ENCODE results near the gene NKAIN2. TPM values are rescaled to one million over a fixed set of nuclear protein-coding genes. Genes with fewer than 3 reads are reported as not detected.

Gene NKAIN2
- total and polyA plus RNA-seq, 2 donors (not counting 3 experiments of a cell fraction or from before 2014, with no cell fraction given), result 0.03 TPM; not detected in 1

DNA sequence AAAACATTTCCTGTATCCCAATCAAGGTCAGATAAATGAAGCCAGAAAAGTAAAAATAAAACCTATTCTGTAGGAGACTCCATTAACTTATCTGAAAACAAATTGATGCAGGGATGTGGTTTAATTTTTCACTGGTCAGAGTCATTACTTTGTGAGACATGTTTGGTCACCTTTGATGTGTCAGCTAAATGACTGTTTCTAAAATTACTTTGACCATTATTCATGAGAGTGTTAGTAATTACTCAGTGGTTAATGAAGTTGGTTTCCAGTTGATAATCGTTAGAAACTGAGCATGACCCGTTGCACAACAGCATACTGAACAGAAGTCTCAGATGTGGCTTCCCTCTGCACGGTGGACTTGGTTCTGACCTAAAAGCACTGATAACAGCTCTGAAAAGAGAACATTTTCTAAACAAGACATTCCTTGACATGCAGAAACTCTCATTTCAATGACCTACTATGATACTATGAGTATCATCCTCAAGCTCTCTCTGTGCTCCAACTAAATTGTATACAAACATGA, 748.1 kb downstream of the NKAIN2 start:
- Histone ChIP-seq H3K9me1 (replicated peaks; ENCODE audit: control insufficient read depth, extremely low read depth, insufficient read depth, low read length) (no peaks in the 10 kb centered on the region), H4K20me1 (replicated peaks; ENCODE audit: control insufficient read depth, extremely low read depth, insufficient read depth, low read length) (no peaks in the 10 kb centered on the region), H3K4me1 (ENCODE audit: control insufficient read depth, extremely low read depth, insufficient read depth, low read length) (no peaks in the 10 kb centered on the region), H3K4me2 (ENCODE audit: insufficient read depth, low read length) (no peak overlapping the region), H3K9me3 (replicated peaks; ENCODE audit: control insufficient read depth, insufficient read depth, low read length) (no peaks in the 10 kb centered on the region), H3K27ac (ENCODE audit: insufficient read depth, low read depth, low read length) (no peak overlapping the region), H3K79me2 (ENCODE audit: control insufficient read depth, insufficient read depth, low read length) (no peaks in the 10 kb centered on the region), H3K36me3 (ENCODE audit: control insufficient read depth in 2 of 2, extremely low read depth in 1 of 2, insufficient read depth in 2 of 2, low read length in 2 of 2) (no peaks in the 10 kb centered on the region), H3K9ac (replicated peaks; ENCODE audit: extremely low read depth, insufficient read depth, low read length) (no peak overlapping the region), H3K4me3 (replicated peaks in 1 of 3; ENCODE audit: insufficient read depth in 1 of 3, low read depth in 1 of 3, low read length in 3 of 3) (no peak overlapping the region), H2AFZ (ENCODE audit: low read depth, low read length) (no peak overlapping the region), H3K27me3 (ENCODE audit: control insufficient read depth in 2 of 2, insufficient read depth in 2 of 2, low read length in 2 of 2) (no peaks in the 10 kb centered on the region)
- intact Hi-C loops (cut with micrococcal nuclease), result no loop called here
- FAIRE-seq (no peak), DNase-seq (ENCODE audit: low read depth, low spot score) (no peak)
- dilution Hi-C loops (cut with MboI; ENCODE audit: extremely low pct_ligation_motif_present, low sequenced_read_pairs), result no loop called here
- TF ChIP-seq JUN (IDR thresholded peaks at IDR 0.05; ENCODE audit: borderline replicate concordance, insufficient read depth, insufficient read length, low read depth) (no peak), GATA2 (IDR thresholded peaks at IDR 0.05; ENCODE audit: insufficient read depth, insufficient read length, low read depth, low read length) (no peak), POLR2A (IDR thresholded peaks at IDR 0.05; ENCODE audit: low read depth, low read length) (no peak), POLR2AphosphoS5 (IDR thresholded peaks at IDR 0.05; ENCODE audit: insufficient read depth, low read depth, low read length) (no peak), MYC (IDR thresholded peaks at IDR 0.05; ENCODE audit: low read depth, low read length) (no peak), EZH2 (IDR thresholded peaks at IDR 0.05; ENCODE audit: borderline replicate concordance, low read depth, low read length, severe bottlenecking) (no peak), FOS (IDR thresholded peaks at IDR 0.05; ENCODE audit: borderline replicate concordance, insufficient read depth, low read length) (no peak)
- TF ChIP-seq, protein P1, sequence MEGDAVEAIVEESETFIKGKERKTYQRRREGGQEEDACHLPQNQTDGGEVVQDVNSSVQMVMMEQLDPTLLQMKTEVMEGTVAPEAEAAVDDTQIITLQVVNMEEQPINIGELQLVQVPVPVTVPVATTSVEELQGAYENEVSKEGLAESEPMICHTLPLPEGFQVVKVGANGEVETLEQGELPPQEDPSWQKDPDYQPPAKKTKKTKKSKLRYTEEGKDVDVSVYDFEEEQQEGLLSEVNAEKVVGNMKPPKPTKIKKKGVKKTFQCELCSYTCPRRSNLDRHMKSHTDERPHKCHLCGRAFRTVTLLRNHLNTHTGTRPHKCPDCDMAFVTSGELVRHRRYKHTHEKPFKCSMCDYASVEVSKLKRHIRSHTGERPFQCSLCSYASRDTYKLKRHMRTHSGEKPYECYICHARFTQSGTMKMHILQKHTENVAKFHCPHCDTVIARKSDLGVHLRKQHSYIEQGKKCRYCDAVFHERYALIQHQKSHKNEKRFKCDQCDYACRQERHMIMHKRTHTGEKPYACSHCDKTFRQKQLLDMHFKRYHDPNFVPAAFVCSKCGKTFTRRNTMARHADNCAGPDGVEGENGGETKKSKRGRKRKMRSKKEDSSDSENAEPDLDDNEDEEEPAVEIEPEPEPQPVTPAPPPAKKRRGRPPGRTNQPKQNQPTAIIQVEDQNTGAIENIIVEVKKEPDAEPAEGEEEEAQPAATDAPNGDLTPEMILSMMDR (IDR thresholded peaks at IDR 0.05; ENCODE audit: extremely low read depth in 1 of 2, insufficient read depth in 1 of 2, low read depth in 1 of 2, low read length in 2 of 2), result no peak
- TF ChIP-seq, protein P2, sequence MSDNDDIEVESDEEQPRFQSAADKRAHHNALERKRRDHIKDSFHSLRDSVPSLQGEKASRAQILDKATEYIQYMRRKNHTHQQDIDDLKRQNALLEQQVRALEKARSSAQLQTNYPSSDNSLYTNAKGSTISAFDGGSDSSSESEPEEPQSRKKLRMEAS (IDR thresholded peaks at IDR 0.05; ENCODE audit: insufficient read depth, insufficient read length), result no peak
- ChIA-PET POLR2A (no interaction called here), CTCF (no interaction called here)
- BruUV-seq (replicated peaks), result no TSS peak
